NCI-H526 treated with DMSO at 0.1 percent for 48 hours (cell line): ENCODE data around the gene COL23A1.

ENCODE experiments used
- DNase-seq: peaks from one replicate; lab custom pipeline; 2025; lab: John Stamatoyannopoulos, UW

Gene COL23A1

GRCh38 chr5:178460174-178460573, 130.0 kb downstream of the COL23A1 start:
- no peak for DNase-seq

- no peak for DNase-seq
These were observed 132.1 kb downstream of the COL23A1 start for GRCh38 chr5:178458140-178458539.

- DNase-seq = no peak
These were observed 132.7 kb downstream of the COL23A1 start for GRCh38 chr5:178457471-178457870.

GRCh38 chr5:178455480-178455835, 134.7 kb downstream of the COL23A1 start:
- no peak for DNase-seq

GRCh38 chr5:178454821-178455479, 135.2 kb downstream of the COL23A1 start:
- no peak for DNase-seq

- DNase-seq = no peak
These were observed 135.9 kb downstream of the COL23A1 start for GRCh38 chr5:178454303-178454702.

GRCh38 chr5:178453224-178453623, 137.0 kb downstream of the COL23A1 start:
- DNase-seq = no peak

- no peak for DNase-seq
These were observed 139.8 kb downstream of the COL23A1 start for GRCh38 chr5:178450121-178451028.

GRCh38 chr5:178449163-178450070, 140.8 kb downstream of the COL23A1 start:
- DNase-seq = no peak

- DNase-seq = no peak
These were observed 144.7 kb downstream of the COL23A1 start for GRCh38 chr5:178445534-178445933.

GRCh38 chr5:178442405-178443257, 147.6 kb downstream of the COL23A1 start:
- DNase-seq = no peak

GRCh38 chr5:178441486-178442270, 148.5 kb downstream of the COL23A1 start:
- DNase-seq = no peak

GRCh38 chr5:178440181-178440580, 150.0 kb downstream of the COL23A1 start:
- no peak for DNase-seq

GRCh38 chr5:178439493-178440180, 150.6 kb downstream of the COL23A1 start:
- no peak for DNase-seq

- no peak for DNase-seq
These were observed 151.4 kb downstream of the COL23A1 start for GRCh38 chr5:178438796-178439195.

- DNase-seq = no peak
These were observed 152.7 kb downstream of the COL23A1 start for GRCh38 chr5:178437386-178438075.

GRCh38 chr5:178436326-178436940, 153.8 kb downstream of the COL23A1 start:
- DNase-seq = no peak

GRCh38 chr5:178435321-178436238, 154.6 kb downstream of the COL23A1 start:
- no peak for DNase-seq
